Calu3 (cell line): ENCODE results near the gene SRSF11. TPM values are rescaled to one million over a fixed set of nuclear protein-coding genes. Genes with fewer than 3 reads are reported as not detected.
A peak's percentile ranks its signal among the peaks of the same experiment; 100 is the strongest.

Experiments
- BruUV-seq: library from RNA; stranded (reverse); fragments of 400-500 nt; replicated peaks from 2 replicates; lab custom pipeline; 2021; lab: Mats Ljungman, UMichigan
- CTCF ChIA-PET: fragments of 300-600 bp; sonication (Branson Sonifier 250); formaldehyde crosslinking; loops from one replicate; lab custom pipeline; 2022; ENCODE audit warnings: antibody characterized with exemption; lab: Charles Lee
- DNase-seq: peaks from one replicate; pipeline ENCODE4 v3.0.0; 2022
- H3K27ac Mint-ChIP-seq: one replicate; pipeline ENCODE4 v1.8.0; 2022; ENCODE audit warnings: mixed read lengths; ENCODE audit not compliant: unreplicated experiment
- H3K27me3 Mint-ChIP-seq: one replicate; pipeline ENCODE4 v1.8.0; 2022; ENCODE audit warnings: mixed read lengths; ENCODE audit not compliant: unreplicated experiment
- H3K36me3 Mint-ChIP-seq: one replicate; pipeline ENCODE4 v1.8.0; 2022; ENCODE audit warnings: mild to moderate bottlenecking, moderate library complexity, mixed read lengths; ENCODE audit not compliant: insufficient read depth, unreplicated experiment
- H3K4me1 Mint-ChIP-seq: one replicate; pipeline ENCODE4 v1.8.0; 2022; ENCODE audit warnings: mild to moderate bottlenecking, low read depth, mixed read lengths; ENCODE audit not compliant: unreplicated experiment
- H3K4me3 Mint-ChIP-seq: one replicate; pipeline ENCODE4 v1.8.0; 2022; ENCODE audit warnings: mild to moderate bottlenecking, low read depth, moderate library complexity, mixed read lengths; ENCODE audit not compliant: unreplicated experiment
- H3K9me3 Mint-ChIP-seq: one replicate; pipeline ENCODE4 v1.8.0; 2022; ENCODE audit warnings: low read depth, mixed read lengths; ENCODE audit not compliant: unreplicated experiment
- intact Hi-C: fragments of 100-400 bp; cut with micrococcal nuclease; formaldehyde crosslinking; loops from one replicate; pipeline ENCODE4 v1.10.0; 2022; ENCODE audit not compliant: unreplicated experiment
- total RNA-seq: library from RNA; stranded (reverse); gene quantifications from 2 replicates; pipeline ENCODE4 v1.2.3, GENCODE V29; 2022
- TF ChIP-seq, protein P1 (sequence below): fragments of 200-600 bp; IDR thresholded peaks from one replicate; pipeline ENCODE4 v1.8.0; 2022; ENCODE audit warnings: antibody characterized with exemption; ENCODE audit not compliant: unreplicated experiment

The SRSF11 gene
- total RNA-seq, 1 experiment from 2014 or later = 143 TPM

DNA sequence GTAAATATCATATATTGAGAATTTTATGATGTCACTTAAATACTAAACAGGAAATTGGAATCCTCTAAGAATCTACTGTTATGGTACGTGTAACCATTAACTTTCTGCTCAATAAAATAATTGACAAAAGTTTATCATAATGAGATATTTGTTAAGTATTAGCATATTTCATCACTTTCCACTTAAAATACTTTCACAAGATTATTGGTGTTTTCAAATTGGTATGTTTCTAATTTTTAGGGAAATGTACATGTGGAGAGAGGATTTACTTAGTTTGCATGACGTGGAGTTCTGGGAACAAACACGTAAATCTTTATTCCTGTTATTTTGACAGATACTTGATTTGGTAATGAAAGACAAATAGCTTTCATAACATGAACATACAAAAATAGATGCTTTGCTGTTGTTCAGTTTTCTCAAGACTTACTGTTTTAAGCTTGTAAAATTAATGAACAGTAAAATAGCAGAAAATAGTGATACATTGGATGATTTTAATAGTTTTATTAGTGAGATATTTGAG lies 1.6 kb downstream of the SRSF11 start:
- no peak for DNase-seq
- intact Hi-C loops = loop anchor here (5.0 kb wide), 1 partner anchor 190 kb away; the partner anchor contains the start of gene CTH
- Mint-ChIP-seq H3K9me3 (no peaks in the 10 kb centered on the region), H3K27ac (peak overlapping the region; percentile 95), H3K36me3 (peaks cover 33% of the 10 kb centered on the region), H3K4me1 (peaks cover 33% of the 10 kb centered on the region), H3K27me3 (no peaks in the 10 kb centered on the region), H3K4me3 (peak overlapping the region; percentile 89)
- CTCF ChIA-PET = interaction anchor here (0.6 kb wide), 1 partner anchor 59 kb away, joined by 6 read pairs; no protein-coding TSS in a partner anchor
- no TSS peak for BruUV-seq
- TF ChIP-seq, protein P1, sequence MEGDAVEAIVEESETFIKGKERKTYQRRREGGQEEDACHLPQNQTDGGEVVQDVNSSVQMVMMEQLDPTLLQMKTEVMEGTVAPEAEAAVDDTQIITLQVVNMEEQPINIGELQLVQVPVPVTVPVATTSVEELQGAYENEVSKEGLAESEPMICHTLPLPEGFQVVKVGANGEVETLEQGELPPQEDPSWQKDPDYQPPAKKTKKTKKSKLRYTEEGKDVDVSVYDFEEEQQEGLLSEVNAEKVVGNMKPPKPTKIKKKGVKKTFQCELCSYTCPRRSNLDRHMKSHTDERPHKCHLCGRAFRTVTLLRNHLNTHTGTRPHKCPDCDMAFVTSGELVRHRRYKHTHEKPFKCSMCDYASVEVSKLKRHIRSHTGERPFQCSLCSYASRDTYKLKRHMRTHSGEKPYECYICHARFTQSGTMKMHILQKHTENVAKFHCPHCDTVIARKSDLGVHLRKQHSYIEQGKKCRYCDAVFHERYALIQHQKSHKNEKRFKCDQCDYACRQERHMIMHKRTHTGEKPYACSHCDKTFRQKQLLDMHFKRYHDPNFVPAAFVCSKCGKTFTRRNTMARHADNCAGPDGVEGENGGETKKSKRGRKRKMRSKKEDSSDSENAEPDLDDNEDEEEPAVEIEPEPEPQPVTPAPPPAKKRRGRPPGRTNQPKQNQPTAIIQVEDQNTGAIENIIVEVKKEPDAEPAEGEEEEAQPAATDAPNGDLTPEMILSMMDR = no peak

DNA sequence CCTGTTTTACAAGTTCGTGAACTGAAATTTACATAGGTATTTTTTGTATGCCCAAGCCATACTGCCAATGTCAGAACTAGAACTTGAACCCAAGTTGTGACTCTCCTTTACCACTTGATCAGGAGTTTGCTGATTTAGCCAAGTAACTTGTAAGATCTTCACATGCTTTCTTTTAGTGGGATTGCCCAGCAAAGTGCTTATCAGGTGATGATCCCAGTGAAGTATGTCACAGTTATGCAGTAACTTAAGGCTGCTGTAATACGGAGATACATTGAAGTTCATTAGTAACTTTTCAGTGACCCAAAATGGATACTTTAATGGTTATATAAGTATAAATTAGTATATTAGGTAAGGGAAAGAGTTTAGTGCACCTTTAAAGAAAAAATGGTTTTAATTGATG lies 3.8 kb downstream of the SRSF11 start:
- intact Hi-C loops = loop anchor here (5.0 kb wide), 1 partner anchor 187 kb away; the partner anchor contains the start of gene CTH
- Mint-ChIP-seq H3K4me3 (no peak overlapping the region), H3K36me3 (peaks cover 39% of the 10 kb centered on the region), H3K27ac (no peak overlapping the region), H3K4me1 (peaks cover 30% of the 10 kb centered on the region), H3K9me3 (no peaks in the 10 kb centered on the region), H3K27me3 (no peaks in the 10 kb centered on the region)
- no peak for DNase-seq
- no TSS peak for BruUV-seq
- CTCF ChIA-PET = no interaction called here
- TF ChIP-seq, protein P1 = no peak

DNA sequence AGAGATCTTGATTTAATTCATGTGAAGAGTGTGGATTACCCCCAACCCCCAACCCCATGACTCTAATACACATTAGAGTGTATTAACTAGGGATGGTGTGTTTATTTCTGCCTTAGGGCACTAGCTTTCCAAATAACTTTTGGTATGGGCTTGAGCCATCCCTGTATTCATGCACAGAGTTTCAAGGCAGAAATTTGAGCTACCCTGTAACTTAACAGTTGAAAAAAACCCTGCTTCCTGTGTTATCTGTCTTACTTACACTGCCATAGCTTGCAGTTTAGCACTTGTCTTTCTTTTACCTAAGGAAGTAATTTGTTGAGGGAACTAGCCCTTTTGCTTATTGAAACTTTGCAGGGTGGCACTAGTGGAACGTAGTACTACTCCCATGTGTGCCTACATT lies 6.3 kb downstream of the SRSF11 start:
- TF ChIP-seq, protein P1 = no peak
- DNase-seq = no peak
- peaks cover 19% of the 10 kb centered on the region for H3K4me1 Mint-ChIP-seq
- intact Hi-C loops = no loop called here
- CTCF ChIA-PET = no interaction called here
- peaks cover 30% of the 10 kb centered on the region for H3K36me3 Mint-ChIP-seq
- no peaks in the 10 kb centered on the region for H3K9me3 Mint-ChIP-seq
- H3K27me3 Mint-ChIP-seq = no peaks in the 10 kb centered on the region
- H3K27ac Mint-ChIP-seq = no peak overlapping the region
- no peak overlapping the region for H3K4me3 Mint-ChIP-seq
- no TSS peak for BruUV-seq

DNA sequence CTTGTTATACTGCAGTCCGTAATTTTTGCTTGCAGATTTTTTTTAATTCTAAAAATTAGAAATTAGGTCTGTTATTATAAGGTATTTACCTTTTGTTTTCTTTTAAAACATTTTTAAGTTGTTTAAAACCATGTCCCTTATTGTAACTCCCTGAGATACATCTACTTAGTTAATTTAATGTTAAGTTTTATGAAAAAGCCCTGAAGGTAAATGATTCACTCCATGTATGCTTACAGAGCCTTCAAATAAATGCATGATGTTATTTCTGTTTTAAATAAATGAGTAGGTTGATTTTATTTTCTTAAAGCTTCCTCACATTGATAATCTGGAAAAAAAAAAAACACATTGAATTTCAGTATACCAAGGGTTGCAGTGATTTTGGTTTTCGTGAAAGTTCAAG lies 7.5 kb downstream of the SRSF11 start:
- Mint-ChIP-seq H3K4me3 (no peak overlapping the region), H3K27ac (peak overlapping the region; percentile 44), H3K9me3 (no peaks in the 10 kb centered on the region), H3K36me3 (peaks cover 35% of the 10 kb centered on the region), H3K4me1 (peaks cover 12% of the 10 kb centered on the region), H3K27me3 (no peaks in the 10 kb centered on the region)
- no peak for DNase-seq
- TF ChIP-seq, protein P1 = no peak
- BruUV-seq = no TSS peak
- intact Hi-C loops = no loop called here
- CTCF ChIA-PET = no interaction called here
